HepG2 (cell line): ENCODE results near the gene VAPA. TPM values are rescaled to one million over a fixed set of nuclear protein-coding genes. Genes with fewer than 3 reads are reported as not detected.

Experiments
- ATAC-seq: fragments of 200-7000 bp; cut with Tn5 transposase; 3 replicates; pipeline ENCODE4 v1.9.1; 2020; ENCODE audit warnings: mild to moderate bottlenecking, moderate library complexity
- BruUV-seq: library from RNA; stranded (reverse); fragments of 400-500 nt; replicated peaks from 2 replicates; lab custom pipeline; 2021; lab: Mats Ljungman, UMichigan
- CTCF ChIA-PET: fragments of 300-600 bp; formaldehyde crosslinking; extraction: SDS; loops from one replicate; lab custom pipeline; 2021; ENCODE audit warnings: low total read pairs, inconsistent platforms, low intra/inter-chr PET ratio; lab: Yijun Ruan, JAX
- POLR2A ChIA-PET: fragments of 350-600 bp; sonication (Branson Sonifier 250); formaldehyde crosslinking; loops from one replicate; lab custom pipeline; 2020; ENCODE audit warnings: antibody characterized with exemption, inconsistent platforms; lab: Yijun Ruan, JAX
- DNase-seq: peaks from one replicate; pipeline ENCODE4 v3.0.0-alpha.2; 2015; ENCODE audit warnings: low spot score
- FAIRE-seq: peaks from 3 replicates; lab custom pipeline; 2011; peaks lifted over from hg19 to GRCh38; lab: Jason Lieb, UNC
- H2AFZ ChIP-seq: one replicate; pipeline ENCODE4 v1.6.1; 2011; ENCODE audit warnings: low read length, inconsistent platforms
- H3K27ac ChIP-seq: fragments of 300-600 bp; 3 replicates; pipeline ENCODE4 v1.8.0; 2011; ENCODE audit warnings: mixed run types, mild to moderate bottlenecking, mixed read lengths, low read length, inconsistent platforms; ENCODE audit not compliant: insufficient read depth; ENCODE audit errors: extremely low read length
- H3K27me3 ChIP-seq, 2 experiments: fragments of 200-600 bp in 1 of 2; 2 replicates in 1 of 2; 3 replicates in 1 of 2; pipeline versions ENCODE4 v1.6.0 to v1.8.0; 2011; ENCODE audit warnings: low read length in 2 of 2, mild to moderate bottlenecking in 2 of 2, moderate library complexity in 2 of 2, inconsistent platforms in 1 of 2; ENCODE audit not compliant: insufficient read depth in 2 of 2, control insufficient read depth in 1 of 2
- H3K36me3 ChIP-seq, 2 experiments: fragments of 200-600 bp in 1 of 2; replicated peaks in 1 of 2; 2 replicates in 1 of 2; 3 replicates in 1 of 2; pipeline versions ENCODE4 v1.5.1 to v1.8.0; 2011; ENCODE audit warnings: low read length in 2 of 2, inconsistent platforms in 1 of 2; ENCODE audit not compliant: insufficient read depth in 2 of 2, control insufficient read depth in 1 of 2
- H3K4me1 ChIP-seq: 2 replicates; pipeline ENCODE4 v1.5.1; 2012; ENCODE audit warnings: low read length, inconsistent platforms; ENCODE audit not compliant: insufficient read depth
- H3K4me2 ChIP-seq: 2 replicates; pipeline ENCODE4 v1.6.0; 2011; ENCODE audit warnings: low read depth, low read length, inconsistent platforms
- H3K4me3 ChIP-seq, 3 experiments: fragments of 200-600 bp in 1 of 3; sonication (generic), shearing (Covaris generic) in 1 of 3; replicated peaks in 1 of 3; 2 replicates each; pipeline ENCODE4 v1.5.1; 2011 to 2016; ENCODE audit warnings: low read length in 3 of 3, inconsistent platforms in 2 of 3, low read depth in 2 of 3, mild to moderate bottlenecking in 2 of 3, control low read depth in 1 of 3, mixed read lengths in 1 of 3; ENCODE audit not compliant: insufficient read depth in 1 of 3
- H3K79me2 ChIP-seq: one replicate; pipeline ENCODE4 v1.6.1; 2011; ENCODE audit warnings: low read length, inconsistent platforms; ENCODE audit not compliant: insufficient read depth
- H3K9ac ChIP-seq: 2 replicates; pipeline ENCODE4 v1.6.0; 2011; ENCODE audit warnings: mild to moderate bottlenecking, low read depth, low read length, inconsistent platforms; ENCODE audit not compliant: insufficient read depth
- H3K9me3 ChIP-seq: 2 replicates; pipeline ENCODE4 v1.5.1; 2012; ENCODE audit warnings: mild to moderate bottlenecking, low read length
- H4K20me1 ChIP-seq: 2 replicates; pipeline ENCODE4 v1.6.0; 2011; ENCODE audit warnings: inconsistent platforms, mild to moderate bottlenecking, low read length, moderate library complexity; ENCODE audit not compliant: insufficient read depth
- BHLHE40 ChIP-seq: IDR thresholded peaks from 2 replicates; pipeline ENCODE4 v1.6.1; 2011; ENCODE audit warnings: low read length, improper control_type of control experiment
- CEBPB ChIP-seq: IDR thresholded peaks from 2 replicates; pipeline ENCODE4 v1.6.1; 2011; ENCODE audit warnings: low read depth, low read length, improper control_type of control experiment, borderline replicate concordance
- DNMT3B ChIP-seq: conservative IDR thresholded peaks from 2 replicates; pipeline ENCODE4 v1.6.1; 2016; ENCODE audit warnings: missing biosample characterization, control low read depth
- HNRNPUL1 ChIP-seq: fragments of 200-400 bp; formaldehyde crosslinking; IDR thresholded peaks from 2 replicates; pipeline ENCODE4 v1.6.1; 2017; ENCODE audit warnings: low read depth, mild to moderate bottlenecking, low read length, moderate library complexity
- MAFF ChIP-seq: IDR thresholded peaks from 2 replicates; pipeline ENCODE4 v1.6.1; 2011; ENCODE audit warnings: low read depth, low read length, improper control_type of control experiment
- MAFK ChIP-seq, 2 experiments: IDR thresholded peaks in 1 of 2; conservative IDR thresholded peaks in 1 of 2; 2 replicates each; pipeline ENCODE4 v1.6.1; 2011; ENCODE audit warnings: improper control_type of control experiment in 2 of 2, low read length in 2 of 2
- SAP130 ChIP-seq: IDR thresholded peaks from 2 replicates; pipeline ENCODE4 v1.6.1; 2016; ENCODE audit warnings: low read depth
- SIN3B ChIP-seq: fragments of 150-350 bp; IDR thresholded peaks from 2 replicates; pipeline ENCODE4 v1.6.1; 2014; ENCODE audit warnings: low read length
- SOX5 ChIP-seq: IDR thresholded peaks from 2 replicates; pipeline ENCODE4 v1.6.1; 2016; ENCODE audit warnings: borderline replicate concordance
- ZNF782 ChIP-seq: sonication (generic); formaldehyde crosslinking; IDR thresholded peaks from 2 replicates; pipeline ENCODE4 v1.4.0; 2020; ENCODE audit warnings: missing genetic modification reagents, mild to moderate bottlenecking, borderline replicate concordance
- ZSCAN21 ChIP-seq: sonication (generic); formaldehyde crosslinking; IDR thresholded peaks from 2 replicates; pipeline ENCODE4 v1.8.0; 2022; ENCODE audit warnings: mild to moderate bottlenecking, missing genetic modification reagents, moderate library complexity, borderline replicate concordance
- ZSCAN22 ChIP-seq: sonication (generic); formaldehyde crosslinking; IDR thresholded peaks from 2 replicates; pipeline ENCODE4 v1.4.0; 2020; ENCODE audit warnings: mild to moderate bottlenecking, missing genetic modification reagents
- ZSCAN9 ChIP-seq: IDR thresholded peaks from 2 replicates; pipeline ENCODE4 v1.6.1; 2016; ENCODE audit warnings: borderline replicate concordance
- WGBS: methylation state at CpG from one replicate; pipeline ENCODE4 v1.1.6; 2017; ENCODE audit warnings: low lambda C conversion rate; 5-methylcytosine and 5-hydroxymethylcytosine counted together
- in situ Hi-C: cut with HindIII; loops from 2 replicates; pipeline ENCODE4 v1.10.0; 2017; ENCODE audit warnings: low pct_unique_long_range_greater_than_20kb; ENCODE audit not compliant: extremely low pct_ligation_motif_present
- intact Hi-C: fragments of 100-400 bp; cut with micrococcal nuclease; formaldehyde crosslinking; loops from one replicate; pipeline ENCODE4 v1.10.0; 2022; ENCODE audit not compliant: unreplicated experiment
- polyA plus RNA-seq, 8 experiments: library from polyadenylated mRNA; depleted of rRNA in 3 of 8; stranded (reverse) in 7 of 8; unstranded in 1 of 8; fragments of >200 nt; fragmentation: Illumina TruSeq in 4 of 8; extraction: Trizol in 4 of 8; gene quantifications; 2 replicates each; pipeline versions ENCODE4 v1.2.1 to v1.2.3, GENCODE V29; 2011 to 2016; ENCODE audit warnings: low read depth in 4 of 8, missing spikeins in 1 of 8, mixed read lengths in 1 of 8; ENCODE audit not compliant: insufficient read depth in 1 of 8
- total RNA-seq, 5 experiments: library from RNA; depleted of rRNA; stranded (reverse); fragments of >200 nt; fragmentation: Illumina TruSeq; extraction: Trizol; gene quantifications; 2 replicates each; pipeline ENCODE4 v1.2.3, GENCODE V29; 2016; ENCODE audit warnings: low read depth in 1 of 5

Gene VAPA
- total and polyA plus RNA-seq, 2 of the 13 experiments (the other 11 are each of a cell fraction or from before 2014, with no cell fraction given), result 167 to 294 TPM

GRCh38 chr18:9916808-9917207 lies 3.0 kb downstream of the VAPA start:
- no peak for FAIRE-seq
- no TSS peak for BruUV-seq
- whole genome bisulfite sequencing, result 80% methylated on average over 3 of the region's 3 CpGs
- Histone ChIP-seq H3K9ac (no peak overlapping the region; the same call in 1 of the 2 replicates), H3K4me3 (peak overlapping the region in 1 of 3 experiments; percentile 98; a peak in 3 of 6 replicates), H3K79me2 (peaks cover 77% of the 10 kb centered on the region), H3K4me2 (peak overlapping the region; percentile 77), H3K4me1 (peaks cover 66% of the 10 kb centered on the region), H3K27ac (no peak overlapping the region), H4K20me1 (peaks cover 71% of the 10 kb centered on the region), H3K9me3 (no peaks in the 10 kb centered on the region), H2AFZ (no peak overlapping the region), H3K27me3 (no peaks in the 10 kb centered on the region; a peak in 1 of 5 replicates), H3K36me3 (no peaks in the 10 kb centered on the region)
- CTCF ChIA-PET, result no interaction called here
- TF ChIP-seq HNRNPUL1 (no peak), SIN3B (no peak), ZSCAN22 (CRISPR knock-in tag) (no peak), CEBPB (0 out of 2 replicates have a peak, but pooled peaks have one; percentile 5), ZSCAN9 (CRISPR knock-in tag) (no peak)
- no peak for ATAC-seq
- intact Hi-C loops, result loop anchor here (5.0 kb wide), 1 partner anchor 110 kb away; no protein-coding TSS in a partner anchor
- DNase-seq, result no peak
- POLR2A ChIA-PET, result no interaction called here
- in situ Hi-C loops, result no loop called here

GRCh38 chr18:9918016-9918680 lies 4.3 kb downstream of the VAPA start:
- POLR2A ChIA-PET, result no interaction called here
- Histone ChIP-seq H3K9ac (no peak overlapping the region), H2AFZ (no peak overlapping the region), H3K27ac (peak overlapping the region; percentile 32), H3K79me2 (peaks cover 90% of the 10 kb centered on the region), H3K4me2 (peak overlapping the region; percentile 44), H3K4me3 (peak overlapping the region in 1 of 3 experiments; percentile 10; a peak in 1 of 6 replicates), H4K20me1 (peaks cover 84% of the 10 kb centered on the region), H3K4me1 (peaks cover 69% of the 10 kb centered on the region), H3K27me3 (no peaks in the 10 kb centered on the region; a peak in 1 of 5 replicates), H3K36me3 (0 out of 5 replicates have a peak, but pooled peaks cover 0 to 2% of the 10 kb centered on the region in 2 experiments), H3K9me3 (no peaks in the 10 kb centered on the region)
- CTCF ChIA-PET, result no interaction called here
- intact Hi-C loops (loop anchor here (5.0 kb wide), 1 partner anchor 111 kb away; no protein-coding TSS in a partner anchor), in situ Hi-C loops (no loop called here)
- DNase-seq (peak; percentile 56), ATAC-seq (no peak), FAIRE-seq (no peak)
- WGBS, result 59% methylated on average over 2 of the region's 2 CpGs
- BruUV-seq, result no TSS peak
- TF ChIP-seq SIN3B (no peak), DNMT3B (CRISPR knock-in tag) (no peak), ZNF782 (CRISPR knock-in tag) (no peak), MAFF (peak; percentile 96), BHLHE40 (no peak), SAP130 (CRISPR knock-in tag) (peak; percentile 33; the same call in 1 of the 2 replicates), ZSCAN21 (CRISPR knock-in tag) (no peak), MAFK (conservative IDR thresholded peaks at IDR 0.05 in 1 of 2, IDR thresholded peaks at IDR 0.05 in 1 of 2; ENCODE audit: low read length in 2 of 2) (peak; percentile 96 to 97), SOX5 (CRISPR knock-in tag) (peak; percentile 40; the same call in 1 of the 2 replicates)
